ENCODE data around the gene ADTRP. TPM values are rescaled to one million over a fixed set of nuclear protein-coding genes. Genes with fewer than 3 reads are reported as not detected.
A peak's percentile ranks its signal among the peaks of the same experiment; 100 is the strongest.

ADTRP gene
- total and polyA plus RNA-seq, 2 experiments from 2014 or later = not detected

DNA sequence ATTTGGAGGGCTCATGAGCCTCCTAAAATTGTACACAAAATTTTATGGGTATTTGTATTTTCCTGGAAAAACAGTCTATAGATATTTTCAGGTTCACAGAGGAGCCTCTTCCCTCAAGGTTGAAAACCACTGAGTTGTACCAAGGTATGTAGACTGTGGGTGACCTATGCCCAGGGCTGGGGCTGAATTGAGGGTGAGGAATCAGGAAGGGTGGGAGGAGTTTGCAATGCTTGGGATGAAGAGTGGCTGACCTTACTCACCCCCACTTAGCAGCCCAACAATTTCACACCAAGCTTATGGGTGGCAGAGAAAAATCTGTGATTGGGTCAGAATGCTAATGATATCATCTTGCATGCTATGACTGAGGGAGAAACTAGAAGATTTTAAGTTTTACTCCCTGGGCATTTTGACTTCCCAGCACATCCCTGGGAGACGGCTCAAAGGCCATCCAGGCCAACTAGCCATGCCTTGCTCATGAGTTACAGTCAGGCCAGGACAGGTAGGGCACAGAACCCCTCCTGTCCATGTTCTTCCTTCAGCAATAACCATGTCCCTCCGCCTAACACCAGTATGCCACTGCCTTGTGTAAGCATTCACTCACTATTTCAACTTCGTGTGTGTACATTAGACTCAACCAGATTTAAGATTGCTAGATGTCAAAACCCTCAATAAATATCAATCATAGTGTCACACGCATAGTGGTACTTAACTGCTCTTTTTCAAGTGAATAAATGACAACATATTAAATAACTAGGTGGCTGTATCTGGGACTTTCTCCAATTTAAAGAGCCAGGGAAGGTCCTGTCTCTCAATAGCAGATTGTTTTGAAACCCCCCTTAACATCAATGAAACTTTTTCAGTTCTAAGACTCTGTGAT, 16.6 kb downstream of the ADTRP start:
- Histone ChIP-seq H3K4me3 (no peak overlapping the region), H3K27ac (peak overlapping the region; percentile 66), H3K9me3 (ENCODE audit: low read depth) (no peaks in the 10 kb centered on the region), H3K4me1 (ENCODE audit: low read depth) (peaks cover 31% of the 10 kb centered on the region), H3K27me3 (no peaks in the 10 kb centered on the region), H3K36me3 (no peaks in the 10 kb centered on the region)
- no peak for DNase-seq (ENCODE audit: low read depth in 1 of 2, low spot score in 1 of 2)
- TF ChIP-seq, protein P1, sequence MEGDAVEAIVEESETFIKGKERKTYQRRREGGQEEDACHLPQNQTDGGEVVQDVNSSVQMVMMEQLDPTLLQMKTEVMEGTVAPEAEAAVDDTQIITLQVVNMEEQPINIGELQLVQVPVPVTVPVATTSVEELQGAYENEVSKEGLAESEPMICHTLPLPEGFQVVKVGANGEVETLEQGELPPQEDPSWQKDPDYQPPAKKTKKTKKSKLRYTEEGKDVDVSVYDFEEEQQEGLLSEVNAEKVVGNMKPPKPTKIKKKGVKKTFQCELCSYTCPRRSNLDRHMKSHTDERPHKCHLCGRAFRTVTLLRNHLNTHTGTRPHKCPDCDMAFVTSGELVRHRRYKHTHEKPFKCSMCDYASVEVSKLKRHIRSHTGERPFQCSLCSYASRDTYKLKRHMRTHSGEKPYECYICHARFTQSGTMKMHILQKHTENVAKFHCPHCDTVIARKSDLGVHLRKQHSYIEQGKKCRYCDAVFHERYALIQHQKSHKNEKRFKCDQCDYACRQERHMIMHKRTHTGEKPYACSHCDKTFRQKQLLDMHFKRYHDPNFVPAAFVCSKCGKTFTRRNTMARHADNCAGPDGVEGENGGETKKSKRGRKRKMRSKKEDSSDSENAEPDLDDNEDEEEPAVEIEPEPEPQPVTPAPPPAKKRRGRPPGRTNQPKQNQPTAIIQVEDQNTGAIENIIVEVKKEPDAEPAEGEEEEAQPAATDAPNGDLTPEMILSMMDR (IDR thresholded peaks at IDR 0.05; ENCODE audit: low read depth, low read length) = no peak

DNA sequence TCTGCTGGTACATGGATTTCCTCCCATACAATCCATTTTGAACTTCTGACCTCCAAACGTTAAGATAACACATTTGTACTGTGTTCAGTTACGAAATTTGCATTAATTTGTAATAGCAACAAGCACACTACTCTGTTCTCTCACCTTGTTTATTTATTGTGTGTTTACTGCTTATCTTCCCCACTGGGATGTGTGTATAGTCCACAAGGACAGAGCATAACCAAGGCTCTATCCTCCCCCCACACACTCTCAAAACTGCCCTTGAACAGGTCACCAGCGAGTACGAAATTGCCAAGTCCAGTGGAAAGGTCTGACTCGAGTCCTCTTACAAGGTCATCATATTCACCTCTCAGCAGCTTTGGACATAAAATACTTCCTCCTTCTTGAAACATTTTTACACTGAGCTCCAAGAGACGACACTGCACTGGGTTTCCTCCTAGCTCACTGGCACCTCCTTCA, 18.6 kb downstream of the ADTRP start:
- no peak overlapping the region for H3K27ac ChIP-seq
- H3K4me3 ChIP-seq = no peak overlapping the region
- no peak for DNase-seq (ENCODE audit: low read depth in 1 of 2, low spot score in 1 of 2)
- peaks cover 28% of the 10 kb centered on the region for H3K4me1 ChIP-seq (ENCODE audit: low read depth)
- H3K27me3 ChIP-seq = no peaks in the 10 kb centered on the region
- no peaks in the 10 kb centered on the region for H3K9me3 ChIP-seq (ENCODE audit: low read depth)
- H3K36me3 ChIP-seq = no peaks in the 10 kb centered on the region
- TF ChIP-seq, protein P1 (IDR thresholded peaks at IDR 0.05; ENCODE audit: low read depth, low read length) = no peak

DNA sequence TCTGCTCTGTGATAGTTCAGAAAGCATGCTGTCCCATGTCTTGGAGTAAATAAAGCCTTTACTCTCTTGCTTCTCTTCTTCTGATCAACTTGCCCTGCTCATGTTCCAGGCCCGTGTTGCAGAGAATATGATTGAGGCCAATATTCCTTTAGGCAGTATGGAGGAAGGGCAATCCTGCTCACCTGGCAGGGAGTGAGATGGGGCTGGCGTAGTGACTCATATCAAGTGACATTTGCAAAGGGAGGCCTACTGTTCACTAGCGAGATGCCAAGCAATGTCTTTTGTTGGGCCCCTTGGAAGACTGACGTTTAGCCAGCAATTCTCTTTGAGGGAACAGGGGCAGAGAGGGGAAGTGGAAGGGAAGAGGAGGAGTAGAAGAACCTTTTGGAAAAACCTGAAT, 19.7 kb downstream of the ADTRP start:
- TF ChIP-seq, protein P1 (IDR thresholded peaks at IDR 0.05; ENCODE audit: low read depth, low read length) = no peak
- H3K9me3 ChIP-seq (ENCODE audit: low read depth) = no peaks in the 10 kb centered on the region
- H3K4me1 ChIP-seq (ENCODE audit: low read depth) = peaks cover 22% of the 10 kb centered on the region
- H3K27ac ChIP-seq = no peak overlapping the region
- H3K4me3 ChIP-seq = no peak overlapping the region
- no peak for DNase-seq (ENCODE audit: low read depth in 1 of 2, low spot score in 1 of 2)
- H3K36me3 ChIP-seq = no peaks in the 10 kb centered on the region
- H3K27me3 ChIP-seq = no peaks in the 10 kb centered on the region

DNA sequence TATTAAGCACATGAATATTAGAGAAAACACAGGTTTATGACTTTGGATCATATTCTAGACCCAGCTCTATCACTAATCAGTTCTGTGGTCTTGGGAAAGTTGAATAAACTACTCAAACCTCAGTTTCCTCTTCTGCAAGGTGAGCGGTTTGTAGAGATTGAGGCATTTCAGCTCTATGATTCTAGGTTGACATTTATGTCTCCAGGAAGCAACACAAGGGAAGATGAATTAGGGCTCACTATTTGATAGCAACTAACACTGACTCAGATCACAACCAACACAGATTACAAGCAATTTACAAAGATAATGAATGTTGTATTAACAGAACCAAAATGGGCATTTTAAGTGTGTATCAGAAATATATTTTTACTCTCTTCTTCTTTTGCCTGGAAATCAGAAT, 21.9 kb downstream of the ADTRP start:
- Histone ChIP-seq H3K4me1 (ENCODE audit: low read depth) (peaks cover under 1% of the 10 kb centered on the region), H3K36me3 (no peaks in the 10 kb centered on the region), H3K27ac (no peak overlapping the region), H3K9me3 (ENCODE audit: low read depth) (no peaks in the 10 kb centered on the region), H3K4me3 (no peak overlapping the region), H3K27me3 (no peaks in the 10 kb centered on the region)
- no peak for DNase-seq (ENCODE audit: low read depth in 1 of 2, low spot score in 1 of 2)
- TF ChIP-seq, protein P1 (IDR thresholded peaks at IDR 0.05; ENCODE audit: low read depth, low read length) = no peak

DNA sequence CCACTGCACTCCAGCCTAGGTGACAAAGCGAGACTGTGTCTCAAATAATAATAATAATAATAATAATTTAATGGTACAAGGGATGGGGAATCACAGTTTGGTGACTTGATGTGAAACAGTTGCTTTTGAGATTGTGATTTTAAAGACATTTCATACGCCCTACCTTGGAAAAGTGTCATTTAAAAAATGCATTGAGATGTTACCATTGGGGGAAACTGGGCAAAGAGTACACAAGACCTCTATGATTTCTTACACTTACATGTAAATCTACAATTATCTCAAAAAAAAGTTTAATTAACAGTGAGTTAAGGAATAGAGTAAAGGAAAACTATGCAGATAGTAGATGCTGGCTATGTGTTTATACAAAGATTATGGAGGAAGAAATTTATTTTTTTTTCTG, 22.3 kb downstream of the ADTRP start:
- no peaks in the 10 kb centered on the region for H3K4me1 ChIP-seq (ENCODE audit: low read depth)
- no peaks in the 10 kb centered on the region for H3K27me3 ChIP-seq
- TF ChIP-seq, protein P1 (IDR thresholded peaks at IDR 0.05; ENCODE audit: low read depth, low read length) = no peak
- H3K36me3 ChIP-seq = no peaks in the 10 kb centered on the region
- no peaks in the 10 kb centered on the region for H3K9me3 ChIP-seq (ENCODE audit: low read depth)
- H3K4me3 ChIP-seq = no peak overlapping the region
- H3K27ac ChIP-seq = no peak overlapping the region
- no peak for DNase-seq (ENCODE audit: low read depth in 1 of 2, low spot score in 1 of 2)
